Embryonic facial prominence (tissue), 1 donor: ENCODE results near the gene TRAPPC10.

Experiments used
- DNase-seq: peaks from one replicate; pipeline ENCODE4 v3.0.0-alpha.2; 2016; ENCODE audit errors: extremely low spot score

Gene TRAPPC10, protein sequence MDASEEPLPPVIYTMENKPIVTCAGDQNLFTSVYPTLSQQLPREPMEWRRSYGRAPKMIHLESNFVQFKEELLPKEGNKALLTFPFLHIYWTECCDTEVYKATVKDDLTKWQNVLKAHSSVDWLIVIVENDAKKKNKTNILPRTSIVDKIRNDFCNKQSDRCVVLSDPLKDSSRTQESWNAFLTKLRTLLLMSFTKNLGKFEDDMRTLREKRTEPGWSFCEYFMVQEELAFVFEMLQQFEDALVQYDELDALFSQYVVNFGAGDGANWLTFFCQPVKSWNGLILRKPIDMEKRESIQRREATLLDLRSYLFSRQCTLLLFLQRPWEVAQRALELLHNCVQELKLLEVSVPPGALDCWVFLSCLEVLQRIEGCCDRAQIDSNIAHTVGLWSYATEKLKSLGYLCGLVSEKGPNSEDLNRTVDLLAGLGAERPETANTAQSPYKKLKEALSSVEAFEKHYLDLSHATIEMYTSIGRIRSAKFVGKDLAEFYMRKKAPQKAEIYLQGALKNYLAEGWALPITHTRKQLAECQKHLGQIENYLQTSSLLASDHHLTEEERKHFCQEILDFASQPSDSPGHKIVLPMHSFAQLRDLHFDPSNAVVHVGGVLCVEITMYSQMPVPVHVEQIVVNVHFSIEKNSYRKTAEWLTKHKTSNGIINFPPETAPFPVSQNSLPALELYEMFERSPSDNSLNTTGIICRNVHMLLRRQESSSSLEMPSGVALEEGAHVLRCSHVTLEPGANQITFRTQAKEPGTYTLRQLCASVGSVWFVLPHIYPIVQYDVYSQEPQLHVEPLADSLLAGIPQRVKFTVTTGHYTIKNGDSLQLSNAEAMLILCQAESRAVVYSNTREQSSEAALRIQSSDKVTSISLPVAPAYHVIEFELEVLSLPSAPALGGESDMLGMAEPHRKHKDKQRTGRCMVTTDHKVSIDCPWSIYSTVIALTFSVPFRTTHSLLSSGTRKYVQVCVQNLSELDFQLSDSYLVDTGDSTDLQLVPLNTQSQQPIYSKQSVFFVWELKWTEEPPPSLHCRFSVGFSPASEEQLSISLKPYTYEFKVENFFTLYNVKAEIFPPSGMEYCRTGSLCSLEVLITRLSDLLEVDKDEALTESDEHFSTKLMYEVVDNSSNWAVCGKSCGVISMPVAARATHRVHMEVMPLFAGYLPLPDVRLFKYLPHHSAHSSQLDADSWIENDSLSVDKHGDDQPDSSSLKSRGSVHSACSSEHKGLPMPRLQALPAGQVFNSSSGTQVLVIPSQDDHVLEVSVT

GRCh38 chr21:44011579-44012473 lies at the start of gene TRAPPC10:
Gene TRAPPC10, plus strand, starts transcription at chr21:44012309. Its CDS starts 185 bp downstream, at chr21:44012494.
- DNase-seq, result peak; percentile 64

DNA sequence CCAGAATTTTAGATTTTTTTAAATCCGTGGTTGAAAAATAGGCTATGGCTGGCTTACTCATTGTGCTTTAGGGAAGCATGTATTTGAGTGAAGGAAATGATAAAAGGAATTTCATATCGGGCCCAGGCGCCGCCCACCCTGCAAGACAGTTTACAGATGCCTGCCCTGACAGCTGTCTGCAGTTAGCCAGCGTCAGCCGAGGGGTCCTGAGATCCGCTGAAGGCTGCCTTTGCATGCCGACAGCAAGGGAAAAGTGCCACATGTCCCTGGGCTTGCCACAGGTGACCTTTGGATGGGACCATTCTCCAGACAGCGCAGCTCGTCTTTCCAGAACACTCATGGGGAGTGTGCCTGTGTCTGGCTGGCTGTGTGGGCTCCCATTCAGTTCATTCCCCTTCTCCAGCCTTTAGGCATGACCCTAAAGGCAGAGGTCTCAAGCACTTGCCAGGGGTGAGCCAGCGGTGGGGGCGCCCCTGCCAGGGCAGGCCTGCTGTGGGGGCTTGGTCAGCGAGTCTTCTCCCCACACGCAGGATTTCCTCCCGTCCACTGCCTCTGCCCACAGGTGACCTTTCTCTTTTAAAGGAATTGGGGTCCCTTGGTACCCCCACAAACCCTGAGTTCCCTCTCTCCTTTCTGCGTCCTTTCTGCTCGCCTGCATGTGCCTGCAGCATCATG lies 46.1 kb upstream of the TRAPPC10 start:
- no peak for DNase-seq

DNA sequence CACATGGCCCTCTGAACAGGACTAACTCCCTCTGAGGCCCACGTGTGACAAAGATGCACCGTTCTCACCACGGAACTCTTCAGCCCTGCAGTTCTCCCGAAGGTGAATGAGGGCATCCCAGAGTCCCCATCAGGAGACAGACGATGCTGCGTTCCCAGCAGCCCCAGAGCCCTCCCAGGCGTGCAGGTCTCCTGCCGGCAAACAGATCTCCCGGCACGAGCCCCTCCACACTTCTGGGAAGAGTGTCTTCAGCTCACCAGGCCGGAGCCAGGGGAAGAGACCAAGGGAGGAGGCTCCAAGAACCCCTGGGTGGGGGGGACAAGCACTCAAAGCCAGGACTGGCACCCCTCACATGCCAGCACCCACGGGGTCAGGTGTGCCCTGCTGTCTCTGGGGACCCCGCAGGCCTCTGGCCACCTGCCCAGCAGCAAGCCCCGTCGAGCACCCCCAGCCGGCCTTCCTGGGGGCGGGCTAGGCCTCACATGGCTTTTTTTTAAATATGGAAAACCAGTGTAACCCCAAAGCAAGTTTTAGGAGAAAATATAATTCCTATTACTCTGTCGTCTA lies 45.1 kb upstream of the TRAPPC10 start:
- no peak for DNase-seq

- no peak for DNase-seq
These were observed 44.1 kb upstream of the TRAPPC10 start for GRCh38 chr21:43967981-43968380.

DNA sequence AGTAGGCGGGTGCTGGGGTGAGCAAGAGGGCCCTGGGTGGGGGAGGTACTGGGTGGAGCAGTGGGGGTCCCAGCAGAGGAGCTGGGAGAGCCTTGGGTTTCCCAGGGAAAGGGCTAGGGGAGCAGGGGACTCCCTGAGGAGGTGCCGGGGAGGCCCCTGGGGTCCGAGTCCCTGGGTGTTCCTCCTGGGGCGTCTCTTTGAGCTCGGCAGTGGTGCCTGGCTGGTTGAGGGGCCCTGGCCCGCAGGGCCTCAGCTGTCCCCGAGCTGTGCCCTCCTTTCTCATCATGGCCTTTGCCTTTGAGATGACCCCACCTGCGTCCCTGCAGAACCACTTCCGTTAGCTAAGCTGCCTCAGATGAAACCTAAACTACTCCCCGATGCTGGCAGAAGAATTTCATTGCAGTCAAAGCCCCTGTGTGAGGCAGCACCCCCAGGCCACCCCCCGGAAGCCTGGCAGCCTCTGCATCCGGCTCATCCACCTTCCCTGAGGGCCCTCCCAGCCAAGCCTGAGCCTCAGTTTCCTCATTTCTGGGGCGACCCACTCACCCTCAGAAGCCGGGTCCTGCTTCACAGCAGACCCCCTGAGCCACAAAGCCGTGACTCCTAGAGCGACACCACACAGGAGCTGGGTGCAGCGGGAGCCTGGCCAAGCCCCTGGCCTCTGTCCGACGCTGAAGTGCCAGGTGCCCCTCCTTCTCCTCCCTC lies 43.5 kb upstream of the TRAPPC10 start:
- DNase-seq, result no peak

DNA sequence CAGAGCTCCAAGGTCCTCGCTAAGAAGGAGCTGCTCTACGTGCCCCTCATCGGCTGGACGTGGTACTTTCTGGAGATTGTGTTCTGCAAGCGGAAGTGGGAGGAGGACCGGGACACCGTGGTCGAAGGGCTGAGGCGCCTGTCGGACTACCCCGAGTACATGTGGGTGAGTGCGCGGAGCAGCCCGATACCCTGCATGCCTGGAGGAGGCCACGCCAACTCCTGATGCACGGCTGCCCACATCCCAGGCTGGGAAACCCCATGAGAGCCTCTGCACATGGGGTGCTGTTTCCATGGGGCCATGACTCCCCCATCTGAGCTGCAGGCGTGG lies 43.0 kb upstream of the TRAPPC10 start:
- DNase-seq, result no peak

- DNase-seq, result no peak
These were observed 41.6 kb upstream of the TRAPPC10 start for GRCh38 chr21:43970551-43970950.

- no peak for DNase-seq
These were observed 40.7 kb upstream of the TRAPPC10 start for GRCh38 chr21:43971201-43971991.

GRCh38 chr21:43971992-43972255 lies 40.2 kb upstream of the TRAPPC10 start:
- no peak for DNase-seq

- no peak for DNase-seq
These were observed 39.1 kb upstream of the TRAPPC10 start for GRCh38 chr21:43972850-43973633.

DNA sequence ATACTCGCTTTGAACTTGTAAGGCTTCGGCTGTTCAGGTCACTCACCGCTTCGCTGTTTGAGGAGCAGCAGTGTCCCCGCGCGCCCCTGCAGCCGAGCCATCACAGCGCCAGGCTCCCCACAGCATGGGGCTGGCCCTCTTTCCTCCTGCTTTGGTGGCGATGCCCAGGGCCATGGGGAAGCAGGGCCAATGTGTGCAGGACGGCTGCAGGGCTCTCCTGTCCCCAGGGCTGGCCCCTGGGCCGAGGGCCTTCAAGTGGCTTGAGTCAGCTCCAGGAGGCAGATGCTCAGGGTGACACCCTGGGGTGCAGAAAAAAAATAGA lies 38.5 kb upstream of the TRAPPC10 start:
- no peak for DNase-seq

- peak; percentile 5 for DNase-seq
These were observed 37.2 kb upstream of the TRAPPC10 start for GRCh38 chr21:43974791-43975468.

DNA sequence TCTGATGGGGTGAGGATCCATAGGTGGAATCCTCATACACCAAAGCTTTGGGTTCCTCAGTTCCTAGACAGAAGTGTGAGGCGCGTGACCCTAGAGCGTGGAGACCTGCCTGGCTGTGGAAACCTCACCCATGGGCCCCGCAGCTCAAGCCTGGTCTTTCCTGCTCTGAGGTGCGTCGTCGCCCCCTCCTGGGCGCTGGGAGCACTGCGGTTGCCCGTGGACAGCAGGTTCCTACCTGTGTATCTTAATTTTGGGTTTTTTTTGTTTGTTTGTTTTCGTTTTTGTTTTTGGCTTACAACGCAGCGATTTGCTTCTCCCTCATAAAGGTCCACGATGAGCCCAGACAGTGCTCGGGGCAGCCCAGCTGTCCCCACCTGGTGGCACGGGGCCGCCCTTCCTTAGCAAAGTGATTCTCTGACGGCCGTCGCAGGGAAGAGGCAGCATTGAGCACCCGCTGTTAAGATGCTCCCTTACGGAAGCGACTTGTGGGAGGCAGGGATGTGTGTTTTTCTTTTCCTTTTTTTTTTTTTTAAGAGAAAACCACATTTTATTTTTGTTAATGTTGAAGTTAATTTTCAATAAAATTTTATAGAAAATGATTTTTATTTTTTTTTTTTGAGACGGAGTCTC lies 36.5 kb upstream of the TRAPPC10 start:
- peak; percentile 5 for DNase-seq

GRCh38 chr21:43976661-43977060 lies 35.4 kb upstream of the TRAPPC10 start:
- DNase-seq, result no peak

DNA sequence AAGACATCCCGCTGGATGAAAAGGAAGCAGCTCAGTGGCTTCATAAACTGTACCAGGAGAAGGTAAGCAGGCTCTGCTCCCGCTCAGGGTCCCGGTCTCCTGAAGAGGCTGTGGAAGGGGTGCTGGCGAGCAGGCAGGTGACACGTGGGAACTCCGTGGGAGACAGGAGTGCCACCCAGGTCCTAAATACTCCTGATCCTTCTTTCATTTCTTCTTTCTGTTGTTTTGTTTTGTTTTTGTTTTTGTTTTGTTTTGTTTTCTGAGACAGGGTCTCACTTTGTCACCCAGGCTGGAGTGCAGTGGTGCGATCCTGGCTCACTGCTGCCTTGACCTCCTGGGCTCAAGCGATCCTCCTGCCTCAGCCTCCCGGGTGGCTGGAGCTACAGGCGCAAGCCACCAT lies 34.0 kb upstream of the TRAPPC10 start:
- no peak for DNase-seq

- no peak for DNase-seq
These were observed 32.5 kb upstream of the TRAPPC10 start for GRCh38 chr21:43979654-43980053.

DNA sequence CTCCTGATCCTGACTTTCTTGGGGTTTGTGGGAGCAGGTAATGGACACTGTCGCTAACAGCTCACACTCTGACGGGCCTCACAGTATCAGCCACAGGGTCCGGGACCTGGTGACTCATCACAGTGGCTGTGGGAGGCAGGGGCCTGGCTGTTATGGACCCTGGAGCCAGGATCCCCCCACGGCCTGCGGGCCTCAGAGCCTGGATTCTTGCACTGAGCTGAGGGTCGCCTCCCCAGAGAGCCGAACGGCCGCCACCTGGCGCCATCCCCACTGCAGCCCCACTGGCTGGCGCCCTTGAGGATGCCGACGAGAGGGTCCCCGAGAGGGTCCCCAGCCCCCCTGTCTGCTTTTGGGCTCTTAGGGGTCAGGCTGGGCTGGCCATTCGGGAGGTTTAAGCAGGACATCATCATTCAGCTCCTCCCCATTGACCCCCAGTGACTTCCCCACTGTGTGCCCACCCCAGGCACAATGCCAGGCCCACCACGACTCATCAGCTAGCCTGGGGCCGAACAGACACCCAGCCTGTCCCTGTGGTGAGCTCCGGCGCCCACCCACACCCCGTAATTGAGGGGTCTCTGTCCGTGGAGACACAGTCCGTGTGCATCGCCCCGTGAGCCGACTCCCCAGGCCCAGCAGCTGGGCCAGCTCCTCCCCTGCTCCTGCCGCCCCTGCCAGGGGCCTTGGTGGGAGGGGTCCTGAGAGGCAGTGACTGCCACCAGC lies 30.8 kb upstream of the TRAPPC10 start:
- DNase-seq, result no peak
